Measurements from ENCODE around the gene BCL2L13. TPM values are rescaled to one million over a fixed set of nuclear protein-coding genes. Genes with fewer than 3 reads are reported as not detected.

BCL2L13 gene
- total and polyA plus RNA-seq, 8 donors = 30.5 to 38.9 (median 34.6) TPM

- no peak overlapping the region for H3K27ac ChIP-seq
- no peak for DNase-seq
- no peaks in the 10 kb centered on the region for H3K27me3 ChIP-seq
- H3K4me3 ChIP-seq = no peak overlapping the region
- peaks cover 0 to 52% of the 10 kb centered on the region in 2 donors for H3K36me3 ChIP-seq
- H3K9me3 ChIP-seq = no peaks in the 10 kb centered on the region
- TF ChIP-seq CTCF (IDR thresholded peaks at IDR 0.05) = no peak
- intact Hi-C loops (cut with DNase I) = no loop called here
- ATAC-seq = no peak
- no peaks in the 10 kb centered on the region for H3K4me1 ChIP-seq
Measured at GRCh38 chr22:17743661-17744411, 105.3 kb downstream of the BCL2L13 start.

- Histone ChIP-seq H3K27ac (no peak overlapping the region), H3K36me3 (peaks cover 0 to 50% of the 10 kb centered on the region in 2 donors), H3K4me1 (no peaks in the 10 kb centered on the region), H3K4me3 (no peak overlapping the region), H3K27me3 (no peaks in the 10 kb centered on the region), H3K9me3 (no peaks in the 10 kb centered on the region)
- intact Hi-C loops (cut with DNase I) = no loop called here
- DNase-seq = no peak
- no peak for ATAC-seq
- TF ChIP-seq CTCF (IDR thresholded peaks at IDR 0.05) = no peak
Measured at GRCh38 chr22:17744430-17744829, 105.9 kb downstream of the BCL2L13 start.

- intact Hi-C loops (cut with DNase I) = no loop called here
- peaks cover 0 to 41% of the 10 kb centered on the region in 2 donors for H3K36me3 ChIP-seq
- no peak overlapping the region for H3K4me3 ChIP-seq
- TF ChIP-seq CTCF (IDR thresholded peaks at IDR 0.05) = no peak
- no peaks in the 10 kb centered on the region for H3K9me3 ChIP-seq
- H3K27ac ChIP-seq = no peak overlapping the region
- ATAC-seq (no peak), DNase-seq (no peak)
- no peaks in the 10 kb centered on the region for H3K27me3 ChIP-seq
- no peaks in the 10 kb centered on the region for H3K4me1 ChIP-seq
Measured at GRCh38 chr22:17746916-17747315, 108.4 kb downstream of the BCL2L13 start.

- no peak for DNase-seq
- H3K36me3 ChIP-seq = peaks cover 0 to 27% of the 10 kb centered on the region in 2 donors
- no peak for ATAC-seq
- no peaks in the 10 kb centered on the region for H3K4me1 ChIP-seq
- no peaks in the 10 kb centered on the region for H3K27me3 ChIP-seq
- no peak overlapping the region for H3K4me3 ChIP-seq
- intact Hi-C loops (cut with DNase I) = no loop called here
- no peak for TF ChIP-seq CTCF (IDR thresholded peaks at IDR 0.05)
- no peaks in the 10 kb centered on the region for H3K9me3 ChIP-seq
- no peak overlapping the region for H3K27ac ChIP-seq
Measured at GRCh38 chr22:17748555-17749353, 110.2 kb downstream of the BCL2L13 start.
